HEK293T (cell line): ENCODE results near the gene PRPF19.
A peak's percentile ranks its signal among the peaks of the same experiment; 100 is the strongest.
"Not testable (repeated sequence)": the region's sequence is repeated elsewhere in the genome, so short reads cannot be mapped to it uniquely, and the experiment has no call there.

Experiments used
- CTCF ChIA-PET: fragments of 350-600 bp; formaldehyde crosslinking; extraction: SDS; loops from one replicate; lab custom pipeline; 2021; ENCODE audit warnings: antibody characterized with exemption, inconsistent platforms; lab: Yijun Ruan, JAX
- POLR2A ChIA-PET: fragments of 350-600 bp; formaldehyde crosslinking; extraction: SDS; loops from one replicate; lab custom pipeline; 2020; ENCODE audit warnings: antibody characterized with exemption, inconsistent platforms; lab: Yijun Ruan, JAX
- DNase-seq: peaks from one replicate; pipeline ENCODE4 v3.0.0; 2012; ENCODE audit warnings: mixed read lengths; ENCODE audit errors: extremely low spot score
- ARNT ChIP-seq: fragments of 450-650 bp; IDR thresholded peaks from 2 replicates; pipeline ENCODE4 v1.6.1; 2017; ENCODE audit warnings: mild to moderate bottlenecking
- BHLHE40 ChIP-seq: fragments of 450-650 bp; IDR thresholded peaks from 2 replicates; pipeline ENCODE4 v1.6.1; 2016; ENCODE audit warnings: mild to moderate bottlenecking, moderate library complexity, borderline replicate concordance
- CTBP1 ChIP-seq: fragments of 450-650 bp; IDR thresholded peaks from 2 replicates; pipeline ENCODE4 v1.6.1; 2016; ENCODE audit warnings: borderline replicate concordance
- ELF4 ChIP-seq: fragments of 450-650 bp; IDR thresholded peaks from 2 replicates; pipeline ENCODE4 v1.6.1; 2017; ENCODE audit warnings: antibody characterized with exemption
- FOXA1 ChIP-seq: fragments of 450-650 bp; IDR thresholded peaks from 2 replicates; pipeline ENCODE4 v1.6.1; 2016; ENCODE audit warnings: mild to moderate bottlenecking
- FOXK2 ChIP-seq: fragments of 450-650 bp; IDR thresholded peaks from 2 replicates; pipeline ENCODE4 v1.6.1; 2016; ENCODE audit warnings: mild to moderate bottlenecking
- FOXM1 ChIP-seq: fragments of 450-650 bp; IDR thresholded peaks from 2 replicates; pipeline ENCODE4 v1.6.1; 2017; ENCODE audit warnings: mild to moderate bottlenecking, borderline replicate concordance
- HDGF ChIP-seq: fragments of 450-650 bp; IDR thresholded peaks from 2 replicates; pipeline ENCODE4 v1.6.1; 2017; ENCODE audit warnings: antibody characterized with exemption, borderline replicate concordance
- L3MBTL2 ChIP-seq: fragments of 450-650 bp; conservative IDR thresholded peaks from 2 replicates; pipeline ENCODE4 v1.6.1; 2016; ENCODE audit warnings: mild to moderate bottlenecking
- LEF1 ChIP-seq: fragments of 450-650 bp; IDR thresholded peaks from 2 replicates; pipeline ENCODE4 v1.6.1; 2017; ENCODE audit warnings: mild to moderate bottlenecking, borderline replicate concordance
- NFRKB ChIP-seq: fragments of 450-650 bp; IDR thresholded peaks from 2 replicates; pipeline ENCODE4 v1.6.1; 2016; ENCODE audit warnings: mild to moderate bottlenecking, moderate library complexity
- SP1 ChIP-seq: fragments of 450-650 bp; IDR thresholded peaks from 2 replicates; pipeline ENCODE4 v1.6.1; 2017
- SUZ12 ChIP-seq: fragments of 450-650 bp; IDR thresholded peaks from 2 replicates; pipeline ENCODE4 v1.6.1; 2016; ENCODE audit warnings: mild to moderate bottlenecking
- TARDBP ChIP-seq: fragments of 450-650 bp; IDR thresholded peaks from 2 replicates; pipeline ENCODE4 v1.6.1; 2016
- ZNF384 ChIP-seq: fragments of 450-650 bp; IDR thresholded peaks from 2 replicates; pipeline ENCODE4 v1.6.1; 2016
- TF ChIP-seq, protein P1 (sequence below): fragments of 450-650 bp; IDR thresholded peaks from 2 replicates; pipeline ENCODE4 v1.6.1; 2016

PRPF19 gene

GRCh38 chr11:60913793-60914632, 7.6 kb upstream of the PRPF19 start, which contains the start of gene TMEM109:
TMEM109 (plus strand) TSS chr11:60914158; CDS start chr11:60919694, 5,536 bp downstream.
- DNase-seq = peak; percentile 83
- ChIA-PET POLR2A (interaction anchor here (0.6 to 3.7 kb wide), 19 partner anchors 8 to 420 kb away, joined by 3 to 34 read pairs (median 3); partner anchors contain the start of genes DDB1, PRPF19, PTGDR2 and TKFC), CTCF (interaction anchor here (1.5 kb wide), 1 partner anchor 15 kb away, joined by 7 read pairs; no protein-coding TSS in a partner anchor)
- no peak for TF ChIP-seq FOXA1
- TF ChIP-seq L3MBTL2 = peak; percentile 97
- TF ChIP-seq NFRKB = no peak
- TF ChIP-seq TARDBP = no peak
- TF ChIP-seq FOXM1 = no peak
- TF ChIP-seq ELF4 = peak; percentile 54

DNA sequence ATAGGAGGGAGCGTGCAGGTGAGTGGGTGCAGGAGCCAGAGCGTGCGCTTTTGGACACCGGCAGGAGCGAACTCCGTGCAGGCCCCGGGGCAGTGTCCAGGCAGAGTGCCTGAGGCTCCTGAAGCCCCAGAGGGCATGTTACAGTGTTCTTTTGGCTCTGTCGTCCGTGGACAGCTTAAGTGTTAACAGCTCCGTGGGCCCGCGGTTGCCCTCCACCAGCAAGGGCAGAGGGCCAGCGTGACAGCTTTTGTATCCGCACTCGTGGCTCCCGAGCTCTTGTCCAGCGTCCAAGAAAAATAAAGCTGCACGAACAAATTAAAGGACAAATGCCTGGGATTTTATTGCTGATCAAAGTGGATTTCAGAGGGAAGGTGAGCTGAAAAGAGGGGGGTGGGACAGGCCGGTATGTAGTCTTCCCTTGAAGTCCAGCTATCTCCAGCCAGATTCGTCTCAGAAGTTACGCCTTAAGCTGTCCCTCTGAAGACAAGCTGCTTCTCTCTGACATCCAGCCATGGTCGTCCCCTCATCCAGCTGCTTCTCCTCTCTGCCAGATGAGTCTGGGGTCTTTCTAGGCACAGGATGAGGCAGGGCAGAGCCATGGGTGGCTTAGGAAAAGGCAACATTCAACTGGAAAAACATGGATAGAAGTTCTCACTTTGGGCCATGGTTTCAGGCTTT, 6.6 kb upstream of the PRPF19 start:
- ChIA-PET POLR2A (interaction anchor here (0.8 to 3.7 kb wide), 13 partner anchors 7 to 421 kb away, joined by 3 to 34 read pairs (median 4); partner anchors contain the start of genes DDB1, PRPF19, TKFC and TMEM132A), CTCF (interaction anchor here (1.0 to 1.5 kb wide), 2 partner anchors 14 to 81 kb away, joined by 3 to 7 read pairs; no protein-coding TSS in a partner anchor)
- TF ChIP-seq SP1 = no peak
- 0 out of 2 replicates have a peak, but pooled peaks have one; percentile 35 for TF ChIP-seq L3MBTL2
- TF ChIP-seq CTBP1 = no peak
- no peak for TF ChIP-seq TARDBP
- no peak for DNase-seq

- TF ChIP-seq SP1 = no peak
- TF ChIP-seq L3MBTL2 = peak; percentile 76
- CTCF ChIA-PET = interaction anchor here (0.6 to 1.0 kb wide), 4 partner anchors 11 to 257 kb away, joined by 3 to 13 read pairs (median 4); no protein-coding TSS in a partner anchor
- DNase-seq = no peak
- POLR2A ChIA-PET = interaction anchor here (2.1 to 3.7 kb wide), 2 partner anchors 7 to 421 kb away, joined by 6 to 34 read pairs; partner anchors contain the start of genes DDB1, PRPF19 and TKFC
Measured at GRCh38 chr11:60912223-60912850, 6.0 kb upstream of the PRPF19 start.

DNA sequence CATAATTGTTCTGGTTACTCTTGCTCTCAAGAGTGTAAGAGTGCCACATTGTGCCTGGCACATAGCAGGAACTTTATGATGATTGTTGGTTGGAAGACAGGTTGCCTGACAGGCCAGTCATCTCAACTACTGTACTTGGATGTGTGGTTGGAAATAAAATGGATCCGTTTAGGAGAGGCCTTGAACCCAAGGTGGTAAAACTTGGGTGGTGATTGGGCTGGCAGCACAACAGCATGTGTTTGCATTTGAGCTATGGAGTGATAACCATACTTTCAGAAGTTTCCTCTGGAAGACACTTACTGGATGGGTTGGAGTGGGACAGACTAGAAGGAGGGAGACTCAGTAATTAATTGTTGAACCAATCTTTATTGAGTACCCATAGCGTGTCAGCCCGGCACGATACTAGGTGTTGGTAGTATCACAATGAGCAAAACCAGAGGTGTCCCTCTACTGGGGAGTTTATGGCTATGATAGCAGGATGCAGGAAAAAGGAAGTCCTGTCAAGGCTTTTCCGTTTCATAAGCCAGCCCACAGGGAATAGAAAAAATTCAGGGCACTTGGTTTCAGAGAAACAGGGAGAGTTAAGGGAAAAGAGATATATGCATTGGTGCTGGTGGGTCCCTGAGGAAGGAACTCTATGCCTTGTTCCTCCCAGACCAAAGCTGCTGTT, 4.5 kb upstream of the PRPF19 start:
- CTCF ChIA-PET = interaction anchor here (1.1 kb wide), 1 partner anchor 11 kb away, joined by 3 read pairs; no protein-coding TSS in a partner anchor
- DNase-seq = no peak
- TF ChIP-seq TARDBP = no peak
- TF ChIP-seq SUZ12 = no peak
- TF ChIP-seq FOXA1 = no peak
- no peak for TF ChIP-seq HDGF
- TF ChIP-seq, protein P1, sequence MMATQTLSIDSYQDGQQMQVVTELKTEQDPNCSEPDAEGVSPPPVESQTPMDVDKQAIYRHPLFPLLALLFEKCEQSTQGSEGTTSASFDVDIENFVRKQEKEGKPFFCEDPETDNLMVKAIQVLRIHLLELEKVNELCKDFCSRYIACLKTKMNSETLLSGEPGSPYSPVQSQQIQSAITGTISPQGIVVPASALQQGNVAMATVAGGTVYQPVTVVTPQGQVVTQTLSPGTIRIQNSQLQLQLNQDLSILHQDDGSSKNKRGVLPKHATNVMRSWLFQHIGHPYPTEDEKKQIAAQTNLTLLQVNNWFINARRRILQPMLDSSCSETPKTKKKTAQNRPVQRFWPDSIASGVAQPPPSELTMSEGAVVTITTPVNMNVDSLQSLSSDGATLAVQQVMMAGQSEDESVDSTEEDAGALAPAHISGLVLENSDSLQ = no peak
- no peak for TF ChIP-seq BHLHE40
- no peak for TF ChIP-seq ARNT
- no peak for TF ChIP-seq NFRKB
- no peak for TF ChIP-seq LEF1
- no peak for TF ChIP-seq FOXK2
- TF ChIP-seq CTBP1 = no peak
- POLR2A ChIA-PET = no interaction called here

GRCh38 chr11:60910281-60910687, 3.9 kb upstream of the PRPF19 start:
- DNase-seq = no peak
- TF ChIP-seq, protein P1 = no peak
- TF ChIP-seq FOXK2 = no peak
- TF ChIP-seq NFRKB = no peak
- TF ChIP-seq ZNF384 = no peak
- TF ChIP-seq FOXM1 = no peak
- TF ChIP-seq FOXA1 = no peak
- TF ChIP-seq CTBP1 = no peak
- no peak for TF ChIP-seq L3MBTL2
- no peak for TF ChIP-seq ELF4
- no peak for TF ChIP-seq TARDBP
- POLR2A ChIA-PET = no interaction called here
- CTCF ChIA-PET = interaction anchor here (1.1 kb wide), 1 partner anchor 11 kb away, joined by 3 read pairs; no protein-coding TSS in a partner anchor

DNA sequence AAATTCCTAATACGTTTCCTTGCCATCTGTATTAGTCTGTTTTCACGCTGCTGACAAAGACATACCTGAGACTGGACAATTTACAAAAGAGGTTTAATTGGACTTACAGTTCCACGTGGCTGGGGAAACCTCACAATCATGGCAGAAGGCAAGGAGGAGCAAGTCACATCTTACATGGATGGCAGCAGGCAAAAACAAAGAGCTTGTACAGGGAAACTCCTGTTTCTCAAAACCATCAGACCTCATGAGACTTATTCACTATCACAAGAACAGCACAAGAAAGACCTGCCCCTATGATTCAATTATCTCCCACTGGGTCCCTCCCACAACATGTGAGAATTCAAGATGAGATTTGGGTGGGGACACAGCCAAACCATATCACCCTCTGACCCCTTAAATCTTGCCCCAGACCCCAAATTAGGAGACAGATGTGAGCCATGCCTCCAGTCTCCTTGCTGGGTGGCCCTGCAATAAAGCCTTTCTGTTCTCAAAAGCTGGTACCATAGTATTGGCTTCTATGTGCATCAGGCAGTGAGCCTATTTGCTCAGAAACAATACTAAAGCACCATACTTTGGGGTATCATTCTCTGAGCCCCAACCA, 3.4 kb upstream of the PRPF19 start:
- POLR2A ChIA-PET, DNase-seq, CTCF ChIA-PET: not testable (repeated sequence)
